Caco-2 (cell line): Measurements from ENCODE around the gene CTDNEP1. TPM values are rescaled to one million over a fixed set of nuclear protein-coding genes. Genes with fewer than 3 reads are reported as not detected.
A peak's percentile ranks its signal among the peaks of the same experiment; 100 is the strongest.

Source experiments
- BruUV-seq: library from RNA; stranded (reverse); fragments of 400-500 nt; replicated peaks from 2 replicates; lab custom pipeline; 2021; lab: Mats Ljungman, UMichigan
- CTCF ChIA-PET: fragments of 300-600 bp; sonication (Branson Sonifier 250); formaldehyde crosslinking; loops from one replicate; lab custom pipeline; 2022; ENCODE audit warnings: antibody characterized with exemption; lab: Charles Lee
- POLR2A ChIA-PET: fragments of 300-600 bp; sonication (Branson Sonifier 250); formaldehyde crosslinking; loops from one replicate; lab custom pipeline; 2022; ENCODE audit warnings: antibody characterized with exemption; lab: Charles Lee
- DNase-seq, 2 experiments: peaks; one replicate each; pipeline versions ENCODE4 v3.0.0 to v3.0.0-alpha.2; 2020 to 2022
- H3K27me3 ChIP-seq: replicated peaks from 2 replicates; pipeline ENCODE4 v1.6.0; 2011; ENCODE audit warnings: low read length; ENCODE audit not compliant: control insufficient read depth, insufficient read depth
- H3K36me3 ChIP-seq: 2 replicates; pipeline ENCODE4 v1.5.1; 2011; ENCODE audit warnings: low read length; ENCODE audit not compliant: control insufficient read depth, insufficient read depth
- H3K4me1 ChIP-seq: fragments of 250-450 bp; sonication (Bioruptor Pico); 2 replicates; pipeline ENCODE4 v1.5.1; 2020; ENCODE audit warnings: mild to moderate bottlenecking
- H3K4me3 ChIP-seq: 2 replicates; pipeline ENCODE4 v1.5.1; 2011; ENCODE audit warnings: low read depth, mild to moderate bottlenecking, control low read depth, low read length
- H3K9me3 ChIP-seq: fragments of 250-450 bp; sonication (Bioruptor Pico); 2 replicates; pipeline ENCODE4 v1.5.1; 2020; ENCODE audit warnings: mild to moderate bottlenecking, moderate library complexity
- H3K27ac Mint-ChIP-seq: one replicate; pipeline ENCODE4 v1.8.0; 2022; ENCODE audit warnings: mixed read lengths; ENCODE audit not compliant: unreplicated experiment
- H3K27me3 Mint-ChIP-seq: one replicate; pipeline ENCODE4 v1.8.0; 2022; ENCODE audit warnings: mixed read lengths; ENCODE audit not compliant: insufficient read depth, unreplicated experiment
- H3K36me3 Mint-ChIP-seq: one replicate; pipeline ENCODE4 v1.8.0; 2022; ENCODE audit warnings: mild to moderate bottlenecking, mixed read lengths; ENCODE audit not compliant: insufficient read depth, unreplicated experiment
- H3K4me1 Mint-ChIP-seq: one replicate; pipeline ENCODE4 v1.8.0; 2022; ENCODE audit warnings: low read depth, mixed read lengths; ENCODE audit not compliant: unreplicated experiment
- H3K4me3 Mint-ChIP-seq: one replicate; pipeline ENCODE4 v1.8.0; 2022; ENCODE audit warnings: mild to moderate bottlenecking, moderate library complexity, mixed read lengths; ENCODE audit not compliant: unreplicated experiment
- H3K9me3 Mint-ChIP-seq: one replicate; pipeline ENCODE4 v1.8.0; 2022; ENCODE audit warnings: mixed read lengths; ENCODE audit not compliant: unreplicated experiment
- intact Hi-C: fragments of 100-400 bp; cut with micrococcal nuclease; formaldehyde crosslinking; loops from one replicate; pipeline ENCODE4 v1.10.0; 2022; ENCODE audit not compliant: unreplicated experiment
- total RNA-seq: library from RNA; stranded (reverse); gene quantifications from 2 replicates; pipeline ENCODE4 v1.2.3, GENCODE V29; 2022
- TF ChIP-seq, protein P1 (sequence below), 2 experiments: fragments of 200-600 bp in 1 of 2; IDR thresholded peaks; 1 replicate in 1 of 2; 2 replicates in 1 of 2; pipeline versions ENCODE4 v1.5.1 to v1.8.0; 2011 to 2022; ENCODE audit warnings: antibody characterized with exemption in 1 of 2, control low read depth in 1 of 2, inconsistent platforms in 1 of 2, low read depth in 1 of 2, low read length in 1 of 2, mild to moderate bottlenecking in 1 of 2, moderate library complexity in 1 of 2; ENCODE audit not compliant: insufficient read depth in 1 of 2, severe bottlenecking in 1 of 2, unreplicated experiment in 1 of 2

CTDNEP1 gene
- total RNA-seq, 1 experiment from 2014 or later: 71.1 TPM

DNA sequence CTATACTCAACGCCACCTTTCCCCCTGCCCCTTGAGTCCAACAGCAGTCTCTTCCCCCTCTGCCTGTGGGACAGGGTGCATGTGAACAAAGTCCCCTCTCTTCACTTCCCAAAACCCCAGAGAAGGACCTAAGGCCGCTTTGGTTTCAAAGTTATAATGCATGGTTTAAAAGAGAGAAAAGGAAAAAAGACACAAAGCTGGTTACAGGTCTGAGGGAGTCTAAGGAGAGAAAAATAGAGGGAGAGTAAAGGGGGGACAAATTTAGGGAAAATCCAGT, 8.1 kb downstream of the CTDNEP1 start:
- no peak for DNase-seq
- TF ChIP-seq, protein P1, sequence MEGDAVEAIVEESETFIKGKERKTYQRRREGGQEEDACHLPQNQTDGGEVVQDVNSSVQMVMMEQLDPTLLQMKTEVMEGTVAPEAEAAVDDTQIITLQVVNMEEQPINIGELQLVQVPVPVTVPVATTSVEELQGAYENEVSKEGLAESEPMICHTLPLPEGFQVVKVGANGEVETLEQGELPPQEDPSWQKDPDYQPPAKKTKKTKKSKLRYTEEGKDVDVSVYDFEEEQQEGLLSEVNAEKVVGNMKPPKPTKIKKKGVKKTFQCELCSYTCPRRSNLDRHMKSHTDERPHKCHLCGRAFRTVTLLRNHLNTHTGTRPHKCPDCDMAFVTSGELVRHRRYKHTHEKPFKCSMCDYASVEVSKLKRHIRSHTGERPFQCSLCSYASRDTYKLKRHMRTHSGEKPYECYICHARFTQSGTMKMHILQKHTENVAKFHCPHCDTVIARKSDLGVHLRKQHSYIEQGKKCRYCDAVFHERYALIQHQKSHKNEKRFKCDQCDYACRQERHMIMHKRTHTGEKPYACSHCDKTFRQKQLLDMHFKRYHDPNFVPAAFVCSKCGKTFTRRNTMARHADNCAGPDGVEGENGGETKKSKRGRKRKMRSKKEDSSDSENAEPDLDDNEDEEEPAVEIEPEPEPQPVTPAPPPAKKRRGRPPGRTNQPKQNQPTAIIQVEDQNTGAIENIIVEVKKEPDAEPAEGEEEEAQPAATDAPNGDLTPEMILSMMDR (IDR thresholded peaks at IDR 0.05; ENCODE audit: insufficient read depth in 1 of 2, low read depth in 1 of 2, low read length in 1 of 2, severe bottlenecking in 1 of 2, unreplicated experiment in 1 of 2): no peak
- TSS peak; percentile 41 for BruUV-seq
- no peaks in the 10 kb centered on the region for H3K9me3 ChIP-seq
- intact Hi-C loops: no loop called here
- Mint-ChIP-seq H3K36me3 (peaks cover 54% of the 10 kb centered on the region), H3K27me3 (peaks cover 3% of the 10 kb centered on the region), H3K4me1 (peaks cover 14% of the 10 kb centered on the region), H3K27ac (peak overlapping the region; percentile 96), H3K4me3 (peak overlapping the region; percentile 94), H3K9me3 (no peaks in the 10 kb centered on the region)
- POLR2A ChIA-PET: no interaction called here
- H3K27me3 ChIP-seq: no peaks in the 10 kb centered on the region
- H3K36me3 ChIP-seq: no peaks in the 10 kb centered on the region
- CTCF ChIA-PET: interaction anchor here (0.6 to 1.3 kb wide), 2 partner anchors 23 to 62 kb away, joined by 5 read pairs; no protein-coding TSS in a partner anchor
- peaks cover 6% of the 10 kb centered on the region; the same call in 1 of the 2 replicates for H3K4me1 ChIP-seq
- H3K4me3 ChIP-seq: peak overlapping the region; percentile 84

DNA sequence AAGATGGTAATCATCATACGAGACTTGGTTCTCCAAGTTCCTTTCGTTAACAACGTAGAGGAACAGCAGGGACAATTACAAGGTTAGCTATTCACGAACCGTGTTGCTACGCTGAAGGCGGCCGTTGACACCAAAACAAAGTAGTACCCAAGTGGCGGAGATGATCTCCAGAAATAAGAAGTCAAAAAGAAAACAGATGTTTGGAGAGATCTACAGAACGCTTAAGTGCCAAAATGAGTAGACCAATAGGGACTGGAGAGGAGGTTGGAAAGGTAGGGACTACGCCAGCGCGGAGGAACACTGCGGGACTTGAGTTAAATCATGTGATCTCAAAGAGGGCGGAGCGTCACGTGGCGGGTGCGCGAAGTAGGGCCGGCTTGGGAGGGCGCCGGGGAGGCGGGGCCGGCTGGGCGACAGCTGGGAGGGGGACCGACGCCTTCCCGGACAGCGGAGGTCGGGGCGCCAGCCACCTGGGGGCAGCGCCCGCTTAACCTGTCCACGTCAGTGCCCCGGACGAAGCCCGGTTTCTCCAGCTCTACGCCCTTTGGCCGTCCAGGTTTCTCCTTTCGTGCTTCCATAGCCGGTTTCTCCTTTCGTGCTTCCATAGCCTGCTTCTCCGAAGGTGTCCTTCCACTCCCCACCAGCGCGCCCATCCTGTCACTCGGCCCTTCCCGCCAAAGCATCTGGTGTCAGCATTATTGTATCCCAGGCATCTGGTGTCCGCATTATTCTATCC, 8.6 kb downstream of the CTDNEP1 start:
- Mint-ChIP-seq H3K36me3 (peaks cover 57% of the 10 kb centered on the region), H3K4me1 (peaks cover 14% of the 10 kb centered on the region), H3K27ac (peak overlapping the region; percentile 96), H3K4me3 (peak overlapping the region; percentile 94), H3K27me3 (peaks cover 3% of the 10 kb centered on the region), H3K9me3 (no peaks in the 10 kb centered on the region)
- Histone ChIP-seq H3K4me1 (peaks cover 6% of the 10 kb centered on the region; the same call in 1 of the 2 replicates), H3K27me3 (no peaks in the 10 kb centered on the region), H3K4me3 (peak overlapping the region; percentile 84), H3K36me3 (no peaks in the 10 kb centered on the region), H3K9me3 (no peaks in the 10 kb centered on the region)
- intact Hi-C loops: no loop called here
- DNase-seq: peak; percentile 89 to 92
- POLR2A ChIA-PET: interaction anchor here (0.6 kb wide), 1 partner anchor 9 kb away, joined by 3 read pairs; the partner anchor contains the start of genes CTDNEP1 and ELP5
- TF ChIP-seq, protein P1 (IDR thresholded peaks at IDR 0.05; ENCODE audit: insufficient read depth in 1 of 2, low read depth in 1 of 2, low read length in 1 of 2, severe bottlenecking in 1 of 2, unreplicated experiment in 1 of 2): peak in 1 of 2 experiments; percentile 17
- BruUV-seq: no TSS peak
- CTCF ChIA-PET: interaction anchor here (0.8 to 1.3 kb wide), 2 partner anchors 22 to 29 kb away, joined by 3 to 5 read pairs; no protein-coding TSS in a partner anchor

DNA sequence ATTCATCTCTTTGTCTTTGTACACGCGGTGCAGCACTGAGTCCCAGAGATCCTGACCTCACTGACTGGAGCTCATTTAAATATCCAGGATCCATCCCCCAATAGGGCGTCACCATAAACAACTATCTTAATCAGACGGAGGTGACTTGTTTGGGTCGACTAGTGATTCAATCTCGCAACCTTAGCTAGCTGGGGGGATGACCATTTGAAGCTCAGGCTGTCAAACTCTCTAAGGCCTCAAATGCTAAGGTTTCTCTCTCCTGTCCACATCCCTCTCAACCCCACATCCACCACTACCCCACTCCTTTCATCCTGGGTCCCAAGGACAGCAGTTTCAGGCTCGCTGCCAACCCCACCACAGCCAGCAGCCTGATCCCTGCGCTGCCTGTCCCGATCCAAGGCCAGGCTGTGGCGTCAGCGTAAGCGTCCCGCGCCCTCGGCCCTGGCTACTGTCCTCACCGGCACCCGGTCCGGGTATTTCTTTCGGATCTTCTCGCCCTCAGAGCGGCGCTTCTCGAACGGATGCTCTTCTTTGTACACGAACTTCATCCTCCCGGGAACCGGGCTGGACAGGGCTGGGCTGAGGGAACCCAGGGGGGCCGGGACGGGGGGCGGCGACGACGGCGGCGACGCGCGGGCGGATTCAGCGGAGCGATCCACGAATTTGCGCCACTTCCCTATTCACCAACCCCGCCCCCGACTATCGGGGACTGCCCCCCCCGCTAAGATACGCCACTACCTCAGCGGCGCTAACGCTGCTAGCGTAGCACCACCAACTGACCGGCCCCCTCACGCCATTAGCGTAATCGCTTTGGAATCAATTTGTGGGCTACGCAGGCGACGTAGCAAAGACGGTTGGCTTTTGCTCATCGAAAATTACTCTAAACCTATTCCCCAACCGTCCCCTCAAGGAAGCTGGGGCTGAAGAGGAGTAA, 9.5 kb downstream of the CTDNEP1 start, which contains the start of gene GABARAP:
Gene GABARAP, minus strand, starts transcription at position 667 of the 934 bp plus-strand sequence. Its CDS starts 119 bp downstream, at position 548.
- Mint-ChIP-seq H3K9me3 (no peaks in the 10 kb centered on the region), H3K27ac (peak within 1 kb of the TSS; percentile 96), H3K4me1 (peaks cover 17% of the 10 kb centered on the region), H3K27me3 (peaks cover 3% of the 10 kb centered on the region), H3K4me3 (peak within 1 kb of the TSS; percentile 94), H3K36me3 (peaks cover 62% of the 10 kb centered on the region)
- Histone ChIP-seq H3K27me3 (no peaks in the 10 kb centered on the region), H3K36me3 (no peaks in the 10 kb centered on the region), H3K4me3 (peak within 1 kb of the TSS; percentile 84), H3K4me1 (peaks cover 6% of the 10 kb centered on the region; the same call in 1 of the 2 replicates), H3K9me3 (no peaks in the 10 kb centered on the region)
- BruUV-seq: no TSS peak
- peak; percentile 78 to 79 for DNase-seq
- CTCF ChIA-PET: interaction anchor here (0.8 to 1.3 kb wide), 3 partner anchors 10 to 28 kb away, joined by 3 to 5 read pairs (median 3); partner anchors contain the start of genes CTDNEP1 and ELP5
- intact Hi-C loops: no loop called here
- TF ChIP-seq, protein P1 (IDR thresholded peaks at IDR 0.05; ENCODE audit: insufficient read depth in 1 of 2, low read depth in 1 of 2, low read length in 1 of 2, severe bottlenecking in 1 of 2, unreplicated experiment in 1 of 2): no peak
- POLR2A ChIA-PET: interaction anchor here (0.6 to 1.0 kb wide), 2 partner anchors 10 to 14 kb away, joined by 3 read pairs; partner anchors contain the start of genes CTDNEP1 and ELP5
